ENCODE data around the gene IL1RL2.

GRCh38 chr2:102176172-102176571 lies 10.7 kb upstream of the IL1RL2 start:
- TF ChIP-seq CTCF (IDR thresholded peaks at IDR 0.05) (no peak), POLR2A (IDR thresholded peaks at IDR 0.05) (no peak)
